CD4-positive, alpha-beta T cell treated with Interleukin-17A for 4 hours (primary cell): Measurements from ENCODE around the gene PCNX1.
A peak's percentile ranks its signal among the peaks of the same experiment; 100 is the strongest.
"Not testable (repeated sequence)": the region's sequence is repeated elsewhere in the genome, so short reads cannot be mapped to it uniquely, and the experiment has no call there.

ENCODE experiments used
- DNase-seq: peaks from one replicate; pipeline ENCODE4 v3.0.0-alpha.2; 2020; ENCODE audit warnings: mixed read lengths

PCNX1 gene

DNA sequence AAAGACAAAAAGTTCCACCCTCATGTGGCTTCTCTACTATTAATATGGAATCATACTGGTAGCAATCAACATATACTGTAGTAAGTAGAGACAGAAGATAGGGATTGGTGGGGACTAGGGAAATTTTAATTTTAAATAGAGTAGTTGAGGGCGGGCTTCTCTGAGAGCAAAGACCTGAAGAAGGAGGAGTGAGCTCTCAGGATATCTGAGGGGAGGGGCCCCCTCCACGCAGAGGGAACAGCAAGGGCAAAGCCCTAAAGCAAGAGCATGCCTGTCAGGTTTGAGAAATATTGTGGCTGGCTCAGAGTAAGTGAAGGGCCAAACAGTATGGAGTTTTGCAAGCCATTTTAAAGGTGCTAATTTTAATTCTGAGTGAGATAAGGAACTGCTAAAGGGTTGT lies 64.3 kb downstream of the PCNX1 start:
- DNase-seq: no peak

DNA sequence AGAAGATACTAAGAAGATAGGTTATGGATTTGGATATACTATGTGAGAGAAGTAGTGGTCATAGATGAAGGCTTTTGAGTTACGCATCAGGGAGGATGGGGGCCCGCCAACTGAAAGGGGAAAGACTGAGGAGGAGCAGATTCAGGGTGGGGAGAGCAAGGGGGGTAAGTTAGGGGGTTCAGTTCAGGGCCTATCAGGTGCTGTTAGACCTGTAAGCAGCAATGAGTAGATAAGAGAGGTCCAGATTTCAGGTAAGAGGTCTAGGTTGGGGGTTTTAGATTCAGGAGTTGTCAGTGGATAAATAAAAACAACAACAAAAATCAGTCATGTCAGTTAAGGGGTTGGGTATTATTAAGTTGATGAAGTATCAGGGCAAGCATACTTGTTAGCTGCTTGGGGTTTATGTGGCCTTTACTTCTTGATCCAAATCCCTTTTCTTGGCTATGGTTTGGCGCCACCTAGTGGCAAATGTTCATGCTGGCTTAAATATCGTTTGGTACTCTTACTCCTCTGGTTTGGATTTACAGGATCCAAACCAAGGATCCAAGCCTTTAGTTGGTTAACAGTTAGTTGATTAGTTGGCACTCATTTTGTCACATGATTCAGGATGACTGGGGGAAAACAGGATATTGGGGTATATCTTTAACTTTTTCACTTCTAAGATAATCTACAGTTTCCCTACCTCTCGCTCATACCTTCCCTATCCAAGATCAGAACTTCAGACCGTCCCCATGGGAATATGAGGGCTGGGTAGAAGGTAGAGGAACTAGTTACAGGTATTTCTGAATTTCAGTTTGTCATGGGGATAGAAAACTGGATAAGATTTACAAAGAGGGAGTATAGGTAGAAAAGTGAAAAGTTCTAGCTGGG lies 65.1 kb downstream of the PCNX1 start:
- peak; percentile 91 for DNase-seq

DNA sequence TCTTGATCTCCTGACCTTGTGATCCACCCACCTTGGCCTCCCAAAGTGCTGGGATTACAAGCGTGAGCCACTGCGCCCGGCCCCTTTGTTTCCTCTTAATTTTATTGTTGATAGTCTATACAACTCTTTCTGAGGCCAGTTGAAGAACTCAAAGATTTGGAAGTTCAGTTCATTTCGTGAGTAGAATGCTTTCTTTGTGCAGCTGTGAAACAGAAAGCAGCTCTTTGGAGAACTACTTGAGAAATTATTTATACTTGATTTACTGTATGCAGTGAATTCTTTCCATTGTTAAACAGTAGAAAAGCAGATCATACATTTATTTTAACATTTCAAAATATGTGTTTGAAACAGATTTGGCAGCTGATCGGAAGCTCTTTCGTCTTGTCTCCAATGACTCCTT lies 69.3 kb downstream of the PCNX1 start:
- no peak for DNase-seq

DNA sequence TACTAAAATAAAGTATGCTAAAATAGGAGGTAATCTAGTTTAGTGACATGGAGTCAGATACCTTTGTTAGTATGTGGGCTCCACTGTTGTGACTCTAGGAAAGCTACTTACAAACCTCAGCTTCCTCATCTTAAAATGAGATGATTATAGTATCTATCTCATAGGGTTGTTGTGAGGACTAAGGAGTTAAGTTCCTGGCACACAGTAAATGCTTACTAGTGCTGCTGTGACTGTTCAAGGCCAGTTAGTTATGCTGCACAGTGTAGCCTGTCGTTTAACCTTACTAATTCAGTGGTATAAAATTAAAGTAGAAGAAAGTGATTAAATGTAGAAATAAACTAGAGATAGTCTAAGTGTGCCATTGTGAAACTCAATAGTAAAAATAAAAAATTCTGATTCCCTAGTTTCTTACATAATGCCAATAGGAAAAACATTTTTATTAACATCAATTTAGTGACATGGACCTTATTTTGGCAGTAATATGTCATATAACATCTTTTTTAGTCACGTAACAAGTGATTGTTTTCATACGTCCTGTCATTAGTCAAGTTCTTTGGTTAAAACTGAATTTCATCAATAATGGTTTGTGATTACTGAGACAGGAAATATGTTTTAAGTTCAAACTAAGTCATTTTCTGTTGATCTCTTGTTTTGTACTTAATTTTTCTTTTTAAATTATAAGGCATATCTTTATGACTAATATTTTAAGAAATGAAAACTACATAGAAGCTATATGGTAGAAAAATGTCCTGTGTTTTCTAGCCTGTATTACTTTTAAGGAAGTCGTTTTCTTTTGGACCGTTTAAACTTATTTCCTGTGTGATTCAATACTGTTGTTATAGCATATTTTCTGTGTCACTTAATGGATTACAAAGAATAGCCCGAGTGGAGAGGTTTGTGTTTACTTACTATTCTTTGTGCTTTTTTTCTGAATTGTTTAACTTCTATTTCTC lies 74.0 kb downstream of the PCNX1 start:
- no peak for DNase-seq

DNA sequence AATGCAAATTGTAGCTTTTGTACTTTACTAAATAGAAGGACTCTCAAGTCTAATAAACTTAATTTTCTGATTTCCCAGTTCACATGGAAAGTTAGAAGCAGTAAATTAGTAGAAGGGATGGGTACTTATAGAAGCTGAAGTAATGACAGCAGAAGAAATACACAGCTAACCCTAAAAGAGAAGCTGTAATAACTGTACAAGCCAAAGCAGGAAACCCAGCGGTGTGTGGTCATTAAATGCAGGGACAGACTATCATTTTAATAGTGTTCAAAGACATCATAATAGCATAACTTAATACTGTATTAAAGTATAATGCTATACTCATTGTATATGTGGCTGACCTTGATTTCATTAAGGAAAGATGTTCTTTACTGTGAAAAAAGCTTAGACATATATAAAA lies 74.9 kb downstream of the PCNX1 start:
- no peak for DNase-seq

DNA sequence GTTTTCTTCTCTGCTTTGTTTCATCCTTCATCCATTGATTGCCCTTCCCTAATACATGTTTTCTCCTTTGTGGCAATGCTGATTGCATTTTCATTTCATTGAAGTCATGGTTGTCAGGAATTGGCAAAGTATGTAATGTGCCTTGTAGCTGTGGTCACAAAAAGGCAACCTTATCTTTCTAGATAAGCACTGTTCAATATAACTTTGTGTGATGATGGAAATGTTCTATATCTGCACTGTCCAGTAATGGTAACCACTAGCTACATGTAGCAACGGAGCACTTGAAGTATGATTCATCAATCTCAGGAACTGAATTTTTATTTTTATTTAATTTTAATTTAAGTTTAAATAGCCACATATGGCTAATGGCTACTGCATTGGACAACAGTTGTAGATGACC lies 79.8 kb downstream of the PCNX1 start:
- DNase-seq: no peak

DNA sequence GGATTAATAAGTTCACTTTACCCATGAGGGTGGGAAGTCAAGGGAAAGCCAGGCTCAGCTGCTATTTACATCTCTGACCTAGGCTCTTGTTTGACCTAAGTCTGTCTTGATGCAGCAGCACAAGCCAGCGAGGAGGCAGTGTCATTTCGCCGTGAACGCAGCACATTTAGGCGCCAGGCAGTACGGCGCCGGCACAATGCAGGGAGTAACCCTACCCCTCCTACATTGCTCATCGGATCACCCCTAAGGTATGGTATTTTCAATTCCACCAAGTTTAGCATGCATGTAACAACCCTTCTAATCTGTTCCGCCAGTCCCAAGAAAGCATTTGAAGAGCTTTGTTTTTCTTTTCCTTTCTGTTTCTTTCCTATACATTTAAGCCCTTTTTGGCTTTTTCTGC lies 81.2 kb downstream of the PCNX1 start:
- peak; percentile 50 for DNase-seq

DNA sequence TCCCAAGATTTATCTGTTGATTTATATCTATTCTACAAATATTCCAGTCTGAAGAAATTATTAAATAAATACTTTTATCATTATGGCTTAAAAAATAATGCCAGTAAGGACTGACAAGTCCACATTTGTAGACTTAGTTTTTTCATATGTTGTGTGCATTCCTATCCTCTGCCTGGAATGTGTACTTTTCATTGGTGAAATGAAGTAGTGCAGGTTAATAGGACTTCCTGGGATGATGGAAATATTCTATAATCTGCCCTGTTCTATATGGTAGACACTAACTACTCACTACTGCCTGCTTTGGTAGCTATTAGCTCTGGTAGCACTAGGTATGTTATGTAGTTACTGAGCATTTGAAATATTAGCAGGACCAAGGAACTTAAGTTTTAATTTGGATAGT lies 86.7 kb downstream of the PCNX1 start:
- DNase-seq: no peak

DNA sequence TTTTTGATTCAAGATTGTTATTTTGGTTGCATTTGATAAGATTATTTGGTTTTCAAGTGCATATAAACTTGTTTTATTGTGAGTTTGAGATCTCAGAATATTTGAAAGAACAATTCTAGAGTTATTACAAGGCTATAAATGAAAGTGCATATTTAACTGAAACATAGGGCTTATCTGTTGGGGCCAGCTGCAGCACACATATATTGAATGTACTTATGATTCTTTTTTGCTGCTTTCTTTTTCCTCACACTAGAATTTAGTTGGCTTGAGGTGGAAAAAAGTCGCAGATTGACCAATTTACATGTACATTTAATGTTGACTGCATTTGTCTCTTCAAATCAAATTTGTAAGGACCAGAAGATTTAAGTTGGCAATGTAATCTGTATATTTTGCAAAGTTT lies 88.0 kb downstream of the PCNX1 start:
- no peak for DNase-seq

DNA sequence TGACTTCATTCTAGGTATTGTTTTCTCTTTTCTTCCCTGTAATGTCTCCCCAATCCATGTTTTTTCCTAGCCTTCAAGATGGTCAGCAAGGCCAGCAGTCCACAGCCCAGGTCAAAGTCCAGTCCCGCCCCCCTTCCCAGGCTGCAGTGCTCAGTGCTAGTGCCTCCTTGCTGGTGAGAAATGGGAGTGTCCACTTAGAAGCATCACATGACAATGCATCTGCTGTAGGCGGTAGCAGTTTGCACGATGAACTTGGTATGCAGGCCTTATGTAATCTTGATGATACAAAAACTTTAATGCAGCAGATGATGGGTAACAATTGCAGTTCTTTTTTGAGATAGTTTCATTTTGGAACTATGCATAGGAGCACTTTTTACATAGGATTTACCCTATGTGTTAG lies 88.4 kb downstream of the PCNX1 start:
- DNase-seq: no peak

DNA sequence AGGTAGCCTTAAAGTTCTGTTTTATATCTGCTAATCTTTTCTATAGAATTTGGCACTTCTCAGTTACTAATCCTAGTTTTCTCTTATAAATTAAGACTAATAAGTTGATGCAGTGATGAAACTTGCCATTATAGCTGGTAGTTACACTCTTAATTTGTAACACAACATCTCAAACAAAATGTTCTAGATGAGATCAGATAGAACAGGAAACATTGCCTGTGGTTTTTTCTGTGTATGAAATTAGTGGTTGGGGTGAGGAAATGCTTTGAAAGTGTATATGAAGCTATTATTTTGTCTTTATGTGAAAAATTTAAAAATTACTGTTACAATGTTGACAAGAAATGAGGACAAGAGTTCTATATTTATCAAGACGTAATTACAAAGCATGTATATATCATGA lies 91.9 kb downstream of the PCNX1 start:
- DNase-seq: no peak

DNA sequence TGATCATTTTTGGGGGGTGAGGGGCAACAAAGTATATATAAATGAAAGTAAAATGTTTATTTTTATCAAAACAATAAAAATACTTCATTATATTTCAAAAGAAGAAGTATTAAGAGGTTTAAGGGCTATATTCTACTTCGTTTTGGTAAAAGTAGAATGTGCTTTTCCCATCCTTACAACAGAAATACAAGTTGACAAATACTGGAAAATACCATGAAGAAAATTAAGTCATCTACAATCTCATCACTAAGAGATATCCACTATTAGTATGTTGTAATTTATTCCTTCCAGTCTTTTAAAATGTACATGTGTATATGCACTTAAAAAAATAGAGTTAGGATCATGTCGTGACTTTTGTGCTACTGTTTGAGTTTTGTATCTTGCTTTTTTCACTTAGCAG lies 92.8 kb downstream of the PCNX1 start:
- no peak for DNase-seq

DNA sequence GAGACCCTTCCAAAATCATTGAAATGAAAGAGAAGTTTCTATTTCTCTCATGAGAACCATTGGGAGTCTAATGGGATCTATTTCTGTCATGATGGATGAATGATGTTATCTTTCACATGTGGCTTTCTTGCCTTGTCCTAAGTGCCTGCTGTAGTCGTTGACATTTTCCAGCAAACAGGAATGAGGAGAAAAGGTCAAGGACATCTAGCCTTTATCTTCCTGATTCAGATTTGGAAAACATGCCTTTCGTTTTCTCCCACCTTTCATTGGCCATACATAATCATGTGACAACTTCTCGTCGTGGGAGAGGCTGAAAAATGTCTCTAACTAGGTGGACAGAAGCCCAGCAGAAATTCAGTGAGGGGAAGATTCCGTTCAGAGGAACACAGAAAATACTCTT lies 94.5 kb downstream of the PCNX1 start:
- DNase-seq: no peak

DNA sequence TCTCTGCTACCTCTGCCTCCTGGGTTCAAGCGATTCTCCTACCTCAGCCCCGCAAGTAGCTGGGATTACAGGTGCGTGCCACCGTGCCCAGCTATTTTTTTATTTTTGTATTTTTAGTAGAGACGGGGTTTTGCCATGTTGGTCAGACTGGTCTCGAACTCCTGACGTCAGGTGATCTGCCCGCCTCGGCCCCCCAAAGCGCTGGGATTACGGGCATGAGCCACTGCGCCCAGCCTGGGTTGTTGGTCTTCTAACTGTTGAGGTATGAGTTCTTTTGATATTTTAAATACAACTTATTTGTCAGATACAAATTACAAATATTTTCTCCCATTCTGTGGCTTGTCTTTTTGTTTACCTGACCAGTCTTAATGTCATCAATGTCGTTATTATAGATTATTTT lies 95.9 kb downstream of the PCNX1 start:
- DNase-seq: no peak

DNA sequence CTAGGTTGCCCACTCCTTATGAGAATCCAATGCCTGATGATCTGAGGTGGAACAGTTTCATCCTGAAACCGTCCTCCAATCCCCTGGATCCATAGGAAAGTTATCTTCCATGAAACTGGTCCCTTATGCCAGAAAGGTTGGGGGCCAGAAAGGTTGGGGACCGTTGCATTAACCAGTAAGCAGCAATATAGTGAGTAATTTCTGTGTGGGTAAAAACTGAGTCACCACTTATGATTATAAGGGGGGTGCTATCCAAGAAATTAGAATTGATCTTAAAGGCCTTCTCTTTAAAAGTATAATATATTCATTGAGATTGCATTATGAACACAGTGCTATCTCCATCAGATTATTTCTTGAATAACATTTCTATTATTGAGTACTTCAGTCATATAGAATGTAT lies 97.2 kb downstream of the PCNX1 start:
- DNase-seq: no peak

DNA sequence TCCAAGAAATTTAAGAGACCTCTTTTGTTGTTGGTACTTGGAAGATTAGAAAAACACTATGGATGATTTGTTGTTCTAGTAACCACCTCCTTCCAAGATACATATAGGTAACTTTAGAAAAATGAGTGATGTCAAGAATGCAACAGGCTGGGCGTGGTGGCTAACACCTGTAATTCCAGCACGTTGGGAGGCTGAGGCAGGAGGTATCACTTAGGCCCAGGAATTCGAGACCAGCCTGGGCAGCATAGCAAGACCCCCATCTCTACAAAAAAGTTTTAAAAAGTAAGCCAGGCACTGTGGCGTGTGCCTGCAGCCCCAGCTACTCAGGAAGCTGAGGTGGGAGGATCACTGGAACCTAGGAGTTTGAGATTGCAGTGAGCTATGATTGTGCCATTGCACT lies 97.8 kb downstream of the PCNX1 start:
- no peak for DNase-seq

DNA sequence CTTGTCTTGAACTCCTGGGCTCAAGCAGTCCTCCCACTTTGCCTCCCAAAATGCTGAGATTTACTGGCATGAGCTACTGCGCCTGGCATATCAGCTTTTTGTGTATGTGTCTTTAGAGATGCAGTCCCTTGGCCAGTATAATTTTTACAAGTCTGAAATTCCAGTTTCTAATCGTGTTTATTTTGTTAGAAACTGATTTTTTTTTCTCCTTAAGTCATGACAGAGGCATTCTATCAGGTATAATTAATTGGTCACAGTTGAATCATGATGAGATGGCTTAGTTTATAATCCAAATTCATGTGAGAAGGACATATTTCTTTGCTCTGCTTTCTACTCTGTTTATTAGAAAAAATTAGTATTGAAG lies 98.9 kb downstream of the PCNX1 start:
- no peak for DNase-seq

DNA sequence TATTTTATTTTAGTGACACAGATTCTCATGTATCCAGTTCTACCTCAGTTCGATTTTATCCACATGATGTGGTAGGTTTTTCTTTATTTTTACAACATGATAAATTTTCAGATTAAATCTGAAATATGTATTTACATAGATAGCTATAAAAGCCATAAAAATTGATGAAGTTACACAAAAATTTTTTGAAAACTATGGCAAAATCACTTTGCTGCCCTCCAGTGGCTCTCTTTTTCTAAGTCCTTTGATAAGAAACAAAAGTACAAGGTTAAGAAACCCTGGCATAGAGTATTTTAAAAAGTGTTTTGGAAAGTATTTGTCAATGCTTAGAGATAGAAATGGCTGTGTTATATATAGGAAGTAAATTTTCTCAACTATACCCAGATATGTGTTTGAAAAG lies 104.2 kb downstream of the PCNX1 start:
- peak; percentile 25 for DNase-seq

DNA sequence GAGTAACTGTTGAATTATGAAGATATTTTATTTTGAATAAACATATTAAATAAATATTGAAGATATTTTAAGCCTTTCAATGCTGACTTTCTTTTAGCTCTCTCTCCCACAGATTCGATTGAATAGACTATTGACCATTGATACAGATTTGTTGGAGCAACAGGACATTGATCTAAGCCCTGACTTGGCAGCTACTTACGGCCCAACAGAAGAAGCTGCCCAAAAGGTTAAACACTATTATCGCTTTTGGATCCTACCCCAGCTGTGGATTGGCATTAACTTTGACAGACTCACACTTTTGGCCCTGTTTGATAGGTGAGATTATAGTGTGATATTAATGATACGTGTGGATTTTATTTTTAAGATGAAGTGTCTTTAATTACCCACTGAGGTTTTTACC lies 105.6 kb downstream of the PCNX1 start:
- DNase-seq: no peak

DNA sequence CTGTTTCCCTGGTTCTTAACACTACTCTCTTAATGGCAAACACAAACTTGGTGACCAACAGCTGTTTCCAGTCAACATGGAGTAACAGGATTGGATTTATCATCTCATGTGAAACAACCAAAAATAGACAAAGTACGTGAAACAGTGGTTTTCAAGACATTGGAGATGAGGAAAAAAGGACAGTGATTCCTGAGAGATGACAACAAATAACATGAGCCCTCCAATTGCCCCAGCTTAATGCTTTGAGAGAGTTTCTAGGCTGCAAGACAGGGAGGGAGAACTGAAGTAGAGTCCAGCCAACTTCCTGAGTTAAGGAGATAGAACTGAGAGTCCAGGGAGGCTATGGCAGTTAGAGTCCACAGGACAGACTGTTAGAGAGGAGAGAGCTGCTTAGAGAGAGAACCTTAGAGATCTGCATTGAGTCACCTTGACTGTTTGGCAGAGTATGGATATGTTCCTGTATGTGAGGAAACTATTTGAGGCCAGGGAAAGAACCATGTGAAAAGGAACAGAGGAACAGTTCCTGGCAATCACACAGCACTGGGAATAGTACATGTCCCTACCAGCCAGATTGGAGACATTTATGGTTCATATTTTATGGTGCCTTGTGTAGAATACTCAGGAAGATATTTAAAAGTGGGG lies 106.4 kb downstream of the PCNX1 start:
- no peak for DNase-seq

DNA sequence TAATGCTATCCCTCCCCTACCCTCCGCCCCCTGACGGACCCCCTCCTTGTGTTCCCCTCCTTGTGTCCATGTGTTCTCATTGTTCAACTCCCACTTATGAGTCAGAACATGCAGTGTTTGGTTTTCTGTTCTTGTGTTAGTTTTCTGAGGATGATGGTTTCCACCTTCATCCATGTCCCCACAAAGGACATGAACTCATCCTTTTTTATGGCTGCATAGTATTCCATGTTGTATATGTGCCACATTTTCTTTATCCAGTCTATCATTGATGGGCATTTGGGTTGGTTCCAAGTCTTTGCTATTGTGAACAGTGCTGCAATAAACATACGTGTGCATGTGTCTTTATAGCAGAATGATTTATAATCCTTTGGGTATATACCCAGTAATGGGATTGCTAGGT lies 112.7 kb downstream of the PCNX1 start:
- DNase-seq: not testable (repeated sequence)

DNA sequence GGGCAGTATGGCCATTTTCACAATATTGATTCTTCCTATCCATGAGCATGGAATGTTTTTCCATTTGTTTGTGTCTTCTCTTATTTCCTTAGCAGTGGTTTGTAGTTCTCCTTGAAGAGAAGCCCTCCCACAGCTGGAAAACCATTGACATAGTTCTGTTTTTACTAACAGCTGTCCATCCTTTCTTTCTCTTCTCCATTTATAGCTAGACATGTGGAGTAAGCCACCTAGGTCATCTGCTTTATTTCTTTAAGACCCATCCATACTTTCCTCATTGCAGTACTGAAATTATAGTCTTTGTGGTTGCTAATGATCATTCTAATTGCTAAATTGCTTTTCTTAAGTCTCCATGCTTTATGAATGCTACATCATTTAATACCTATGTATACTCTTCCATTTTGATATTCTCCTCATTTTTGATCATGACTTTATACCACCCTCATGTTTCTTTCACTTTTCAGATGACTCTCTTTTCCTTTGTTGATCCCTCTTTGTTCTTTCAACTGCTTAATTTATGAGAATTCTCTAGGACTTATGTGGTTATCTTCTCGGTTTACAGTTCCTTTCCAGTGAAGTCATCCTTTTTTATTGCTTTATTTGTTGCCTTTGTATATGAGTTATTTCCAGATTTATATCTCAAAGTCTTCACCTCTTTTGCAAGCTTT lies 114.2 kb downstream of the PCNX1 start:
- DNase-seq: no peak
